ENCODE data around the gene NOL12.

GRCh38 chr22:37681556-37682049 lies 4.5 kb upstream of the NOL12 start:
- peak in 3 of 4 experiments; percentile 80 to 96 (median 85) for TF ChIP-seq CTCF (IDR thresholded peaks at IDR 0.05)
- no peak for TF ChIP-seq POLR2A (IDR thresholded peaks at IDR 0.05)
- no peak for TF ChIP-seq EP300 (IDR thresholded peaks at IDR 0.05)

All from gastroesophageal sphincter (tissue), 3 donors.